OCI-LY3 (cell line): ENCODE results near the gene HIVEP2.

Experiments used
- H2AFZ ChIP-seq: fragments of 200-600, 300-600 bp; shearing (Covaris generic); 2 replicates; pipeline ENCODE4 v1.6.0; 2014; ENCODE audit warnings: antibody characterized with exemption, low read depth, low read length
- H3K27ac ChIP-seq: fragments of 200-600, 300-600 bp; sonication (generic); 2 replicates; pipeline ENCODE4 v1.5.1; 2014; ENCODE audit warnings: mild to moderate bottlenecking, low read length, moderate library complexity, mixed read lengths
- H3K27me3 ChIP-seq: fragments of 200-600, 300-600 bp; sonication (generic); 2 replicates; pipeline ENCODE4 v1.6.1; 2014; ENCODE audit warnings: low read depth, low read length, mixed read lengths
- H3K36me3 ChIP-seq: fragments of 200-600, 300-600 bp; sonication (generic); replicated peaks from 2 replicates; pipeline ENCODE3; 2014; ENCODE audit warnings: low read depth, low read length, mixed read lengths
- H3K4me1 ChIP-seq: fragments of 300-600, 200-600 bp; sonication (generic); 2 replicates; pipeline ENCODE4 v1.6.1; 2014; ENCODE audit warnings: low read length, mixed read lengths
- H3K4me2 ChIP-seq: fragments of 200-600, 300-600 bp; sonication (generic); 2 replicates; pipeline ENCODE4 v1.6.1; 2014; ENCODE audit warnings: low read length, mixed read lengths
- H3K4me3 ChIP-seq: fragments of 300-600, 200-600 bp; sonication (generic); 2 replicates; pipeline ENCODE4 v1.5.1; 2014; ENCODE audit warnings: antibody characterized with exemption, mild to moderate bottlenecking, low read length, moderate library complexity
- H3K79me2 ChIP-seq: fragments of 300-600, 200-600 bp; shearing (Covaris generic); 2 replicates; pipeline ENCODE4 v1.6.1; 2014; ENCODE audit warnings: mild to moderate bottlenecking, low read length, mixed read lengths
- H3K9ac ChIP-seq: fragments of 300-600, 200-600 bp; shearing (Covaris generic); 2 replicates; pipeline ENCODE4 v1.6.0; 2014; ENCODE audit warnings: mild to moderate bottlenecking, low read length, moderate library complexity
- H3K9me3 ChIP-seq: fragments of 200-600, 300-600 bp; shearing (Covaris generic); 2 replicates; pipeline ENCODE4 v1.6.1; 2014; ENCODE audit warnings: low read length, mixed read lengths; ENCODE audit not compliant: insufficient read depth
- H4K20me1 ChIP-seq: fragments of 200-600, 300-600 bp; sonication (generic); 2 replicates; pipeline ENCODE4 v1.6.1; 2016; ENCODE audit warnings: low read length, mixed read lengths; ENCODE audit not compliant: insufficient read depth
- EZH2phosphoT487 ChIP-seq: fragments of 200-600 bp; shearing (Covaris generic); IDR thresholded peaks from 2 replicates; pipeline ENCODE4 v1.6.1; 2018; ENCODE audit warnings: antibody characterized with exemption, mixed run types, low read depth
- TF ChIP-seq, protein P1 (sequence below): fragments of 200-600, 300-600 bp; sonication (generic); IDR thresholded peaks from 2 replicates; pipeline ENCODE4 v1.5.1; 2014; ENCODE audit warnings: antibody characterized with exemption, low read length, low read depth

HIVEP2 gene

DNA sequence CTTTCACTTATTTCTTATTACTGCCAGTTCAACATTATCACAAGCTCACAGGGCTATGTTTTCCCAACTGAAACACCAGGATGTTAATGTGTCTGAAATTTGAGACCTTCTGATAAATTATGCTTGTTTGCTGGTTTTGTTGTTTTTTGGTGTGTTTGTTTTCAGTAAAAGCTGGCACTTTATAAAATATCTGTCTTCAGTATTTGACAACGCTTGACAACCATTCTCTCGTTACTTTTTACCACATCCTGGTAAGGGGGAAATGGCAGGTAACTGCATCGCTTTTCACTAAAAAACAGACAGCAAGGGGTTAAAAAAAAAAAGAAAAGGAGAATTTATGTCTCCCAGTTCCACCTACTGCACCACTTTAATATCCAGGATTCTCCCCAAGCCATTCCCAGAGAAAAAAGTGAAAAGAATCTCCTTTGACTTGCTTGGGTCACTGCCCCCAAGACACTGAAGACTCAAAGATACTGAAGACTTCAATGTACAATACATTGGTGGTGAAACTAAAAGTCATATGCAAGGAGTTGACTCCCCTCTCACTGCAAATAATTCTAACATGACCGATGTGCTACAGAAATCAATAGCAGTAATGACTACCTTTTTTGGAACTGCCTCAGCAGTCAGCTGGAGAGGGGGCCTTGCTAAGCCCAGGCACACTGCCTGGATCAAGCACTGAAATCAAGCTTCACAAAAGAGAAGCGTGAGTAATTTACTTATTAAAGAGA, 88.9 kb downstream of the HIVEP2 start:
- no peak overlapping the region for H2AFZ ChIP-seq
- no peak overlapping the region; the same call in 1 of the 2 replicates for H3K4me3 ChIP-seq
- no peak for TF ChIP-seq EZH2phosphoT487
- TF ChIP-seq, protein P1, sequence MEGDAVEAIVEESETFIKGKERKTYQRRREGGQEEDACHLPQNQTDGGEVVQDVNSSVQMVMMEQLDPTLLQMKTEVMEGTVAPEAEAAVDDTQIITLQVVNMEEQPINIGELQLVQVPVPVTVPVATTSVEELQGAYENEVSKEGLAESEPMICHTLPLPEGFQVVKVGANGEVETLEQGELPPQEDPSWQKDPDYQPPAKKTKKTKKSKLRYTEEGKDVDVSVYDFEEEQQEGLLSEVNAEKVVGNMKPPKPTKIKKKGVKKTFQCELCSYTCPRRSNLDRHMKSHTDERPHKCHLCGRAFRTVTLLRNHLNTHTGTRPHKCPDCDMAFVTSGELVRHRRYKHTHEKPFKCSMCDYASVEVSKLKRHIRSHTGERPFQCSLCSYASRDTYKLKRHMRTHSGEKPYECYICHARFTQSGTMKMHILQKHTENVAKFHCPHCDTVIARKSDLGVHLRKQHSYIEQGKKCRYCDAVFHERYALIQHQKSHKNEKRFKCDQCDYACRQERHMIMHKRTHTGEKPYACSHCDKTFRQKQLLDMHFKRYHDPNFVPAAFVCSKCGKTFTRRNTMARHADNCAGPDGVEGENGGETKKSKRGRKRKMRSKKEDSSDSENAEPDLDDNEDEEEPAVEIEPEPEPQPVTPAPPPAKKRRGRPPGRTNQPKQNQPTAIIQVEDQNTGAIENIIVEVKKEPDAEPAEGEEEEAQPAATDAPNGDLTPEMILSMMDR: no peak
- H4K20me1 ChIP-seq: peaks cover 8% of the 10 kb centered on the region; the same call in 1 of the 2 replicates
- no peaks in the 10 kb centered on the region for H3K9me3 ChIP-seq
- no peak overlapping the region for H3K27ac ChIP-seq
- no peak overlapping the region for H3K9ac ChIP-seq
- H3K27me3 ChIP-seq: no peaks in the 10 kb centered on the region
- H3K79me2 ChIP-seq: peaks cover 4% of the 10 kb centered on the region; the same call in 1 of the 2 replicates
- no peaks in the 10 kb centered on the region for H3K36me3 ChIP-seq
- H3K4me2 ChIP-seq: peak overlapping the region; percentile 85
- H3K4me1 ChIP-seq: peaks cover 35% of the 10 kb centered on the region

DNA sequence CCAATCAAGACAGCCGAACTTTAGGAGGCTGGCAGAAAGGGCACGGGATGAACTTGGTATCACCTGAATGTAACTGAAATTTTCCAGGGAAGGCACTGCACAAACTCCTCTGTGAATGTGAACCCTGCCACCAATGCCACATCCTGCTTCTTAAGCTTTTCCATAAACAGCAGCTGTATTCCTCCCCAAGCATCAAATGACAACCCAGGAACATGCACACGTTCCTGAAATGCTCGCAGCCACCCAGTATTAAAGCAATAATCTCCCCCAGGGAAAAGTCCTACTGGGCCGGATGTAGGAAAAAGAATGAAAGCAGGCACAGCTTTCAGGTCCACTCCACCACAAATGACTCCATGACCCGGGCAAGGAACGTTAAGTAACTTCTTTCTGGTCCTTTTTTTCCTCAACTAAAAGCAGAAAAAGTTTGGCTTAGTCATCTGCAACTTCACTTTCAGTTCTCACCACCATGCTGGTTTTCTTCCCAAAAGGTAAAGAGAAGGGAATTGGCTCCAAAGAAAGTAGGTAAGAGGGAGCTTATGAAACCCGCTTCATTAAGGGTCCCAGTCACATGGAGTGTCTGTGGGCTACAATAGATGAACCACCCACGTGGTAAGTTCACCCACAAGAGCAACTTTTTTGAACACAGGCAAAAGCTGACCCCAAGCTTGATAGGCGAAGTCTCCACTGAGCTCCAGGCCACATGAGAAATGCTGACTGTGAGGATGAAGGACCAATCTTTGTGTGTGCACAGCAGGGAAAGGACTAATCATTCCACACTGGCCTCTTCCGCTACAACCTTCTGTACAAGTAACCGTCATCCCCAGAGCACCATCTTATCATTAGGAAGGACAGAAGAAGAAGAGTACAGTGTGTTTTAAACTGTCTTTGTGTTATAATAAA, 90.1 kb downstream of the HIVEP2 start:
- Histone ChIP-seq H3K9ac (no peak overlapping the region), H3K4me2 (no peak overlapping the region), H3K79me2 (peaks cover 6% of the 10 kb centered on the region; the same call in 1 of the 2 replicates), H3K4me3 (no peak overlapping the region), H3K36me3 (no peaks in the 10 kb centered on the region), H3K27ac (no peak overlapping the region), H2AFZ (no peak overlapping the region), H3K9me3 (no peaks in the 10 kb centered on the region), H3K4me1 (peaks cover 35% of the 10 kb centered on the region), H3K27me3 (no peaks in the 10 kb centered on the region), H4K20me1 (peaks cover 10% of the 10 kb centered on the region; the same call in 1 of the 2 replicates)
- TF ChIP-seq, protein P1: no peak
- TF ChIP-seq EZH2phosphoT487: no peak

GRCh38 chr6:142853244-142854180, 91.5 kb downstream of the HIVEP2 start:
- Histone ChIP-seq H2AFZ (no peak overlapping the region), H3K9me3 (no peaks in the 10 kb centered on the region), H3K79me2 (peaks cover 6% of the 10 kb centered on the region; the same call in 1 of the 2 replicates), H3K4me3 (no peak overlapping the region), H4K20me1 (peaks cover 17% of the 10 kb centered on the region; the same call in 1 of the 2 replicates), H3K36me3 (no peaks in the 10 kb centered on the region), H3K27ac (no peak overlapping the region), H3K4me2 (no peak overlapping the region), H3K27me3 (no peaks in the 10 kb centered on the region), H3K9ac (no peak overlapping the region), H3K4me1 (peaks cover 41% of the 10 kb centered on the region)
- no peak for TF ChIP-seq EZH2phosphoT487
- TF ChIP-seq, protein P1: no peak
